Colonic mucosa (tissue), 4 donors: ENCODE data around the gene BPIFB2. TPM values are rescaled to one million over a fixed set of nuclear protein-coding genes. Genes with fewer than 3 reads are reported as not detected.

Source experiments
- DNase-seq: peaks from one replicate; pipeline ENCODE4 v3.0.0-alpha.2; 2020
- H3K27ac ChIP-seq: fragments of 200-600 bp; one replicate; pipeline ENCODE4 v1.8.0; 2021
- H3K27me3 ChIP-seq: fragments of 200-600 bp; one replicate; pipeline ENCODE4 v1.8.0; 2021
- H3K36me3 ChIP-seq: fragments of 200-600 bp; one replicate; pipeline ENCODE4 v1.8.0; 2021
- H3K4me1 ChIP-seq: fragments of 200-600 bp; one replicate; pipeline ENCODE4 v1.8.0; 2021; ENCODE audit warnings: mild to moderate bottlenecking
- H3K4me3 ChIP-seq: fragments of 200-600 bp; one replicate; pipeline ENCODE4 v1.8.0; 2021
- H3K9ac ChIP-seq, 2 donors: one replicate each; pipeline ENCODE4 v1.7.0; 2013; ENCODE audit warnings: control low read depth in 2 of 2, low read depth in 2 of 2, low read length in 2 of 2
- H3K9me3 ChIP-seq: fragments of 200-600 bp; one replicate; pipeline ENCODE4 v1.8.0; 2021
- CTCF ChIP-seq: fragments of 200-600 bp; IDR thresholded peaks from one replicate; pipeline ENCODE4 v1.8.0; 2022; ENCODE audit warnings: antibody characterized with exemption, mild to moderate bottlenecking
- intact Hi-C: fragments of 100-400 bp; cut with DNase I; formaldehyde crosslinking; loops from one replicate; pipeline ENCODE4 v1.14.1; 2022
- total RNA-seq, 2 donors: library from RNA; stranded (reverse); fragmentation: NEBNext Ultra II Directional in 1 of 2; extraction: Animal tissue kit (Norgen Biotek cat#: 25700) in 1 of 2; gene quantifications; one replicate each; pipeline ENCODE4 v1.2.1, GENCODE V29; 2021
- donor health status: healthy.
- donor health status: DM: no; HTN: no; CAD: no.
- donor health status: DM: no; HTN: no; CAD: no.

BPIFB2 gene
- total RNA-seq, 2 donors from 2014 or later, result 0.35 TPM; not detected in 1

- no peak for DNase-seq
- no peak overlapping the region for H3K4me3 ChIP-seq
These were observed 52.4 kb downstream of the BPIFB2 start for GRCh38 chr20:33059741-33060390.

GRCh38 chr20:33061658-33062028 lies 54.1 kb downstream of the BPIFB2 start:
- Histone ChIP-seq H3K4me3 (no peak overlapping the region), H3K36me3 (no peaks in the 10 kb centered on the region), H3K9ac (no peak overlapping the region), H3K9me3 (no peaks in the 10 kb centered on the region), H3K27me3 (no peaks in the 10 kb centered on the region), H3K27ac (no peak overlapping the region), H3K4me1 (no peaks in the 10 kb centered on the region)
- intact Hi-C loops, result no loop called here
- DNase-seq, result no peak
- TF ChIP-seq CTCF, result no peak

More at GRCh38 chr20:33059741-33060390, 52.4 kb downstream of the BPIFB2 start:
- intact Hi-C loops, result no loop called here
- Histone ChIP-seq H3K9ac (no peak overlapping the region), H3K9me3 (no peaks in the 10 kb centered on the region), H3K36me3 (no peaks in the 10 kb centered on the region), H3K27ac (no peak overlapping the region), H3K4me1 (no peaks in the 10 kb centered on the region), H3K27me3 (no peaks in the 10 kb centered on the region)
- TF ChIP-seq CTCF, result no peak

- Histone ChIP-seq H3K4me1 (no peaks in the 10 kb centered on the region), H3K36me3 (no peaks in the 10 kb centered on the region), H3K4me3 (no peak overlapping the region), H3K9ac (no peak overlapping the region), H3K27ac (no peak overlapping the region), H3K9me3 (no peaks in the 10 kb centered on the region), H3K27me3 (no peaks in the 10 kb centered on the region)
- intact Hi-C loops, result no loop called here
- no peak for TF ChIP-seq CTCF
- DNase-seq, result no peak
These were observed 54.8 kb downstream of the BPIFB2 start for GRCh38 chr20:33062105-33062824.

- no peak for DNase-seq
- Histone ChIP-seq H3K4me3 (no peak overlapping the region), H3K4me1 (no peaks in the 10 kb centered on the region), H3K9ac (no peak overlapping the region), H3K36me3 (no peaks in the 10 kb centered on the region), H3K27me3 (no peaks in the 10 kb centered on the region), H3K27ac (no peak overlapping the region), H3K9me3 (no peaks in the 10 kb centered on the region)
- intact Hi-C loops, result no loop called here
- no peak for TF ChIP-seq CTCF
These were observed 55.3 kb downstream of the BPIFB2 start for GRCh38 chr20:33062825-33063149.

- Histone ChIP-seq H3K27ac (no peak overlapping the region), H3K9me3 (no peaks in the 10 kb centered on the region), H3K4me1 (no peaks in the 10 kb centered on the region), H3K4me3 (no peak overlapping the region), H3K9ac (no peak overlapping the region), H3K27me3 (no peaks in the 10 kb centered on the region), H3K36me3 (no peaks in the 10 kb centered on the region)
- intact Hi-C loops, result no loop called here
- DNase-seq, result no peak
- no peak for TF ChIP-seq CTCF
These were observed 55.8 kb downstream of the BPIFB2 start for GRCh38 chr20:33063271-33063670.
